H9 (cell line): ENCODE data around the gene ARHGAP24. TPM values are rescaled to one million over a fixed set of nuclear protein-coding genes. Genes with fewer than 3 reads are reported as not detected.

Experiments used
- DNase-seq: peaks from one replicate; pipeline ENCODE4 v3.0.0-alpha.2; 2017
- H2AFZ ChIP-seq: one replicate; pipeline ENCODE4 v1.6.1; 2013; ENCODE audit warnings: mild to moderate bottlenecking, low read length, control low read depth, moderate library complexity
- H2AK5ac ChIP-seq: 2 replicates; pipeline ENCODE4 v1.6.1; 2013; ENCODE audit warnings: low read length, control low read depth, mixed read lengths; ENCODE audit not compliant: insufficient read length
- H2BK120ac ChIP-seq: one replicate; pipeline ENCODE4 v1.6.1; 2013; ENCODE audit warnings: low read depth, mild to moderate bottlenecking, low read length, control low read depth, inconsistent platforms; ENCODE audit not compliant: poor library complexity, severe bottlenecking
- H2BK12ac ChIP-seq: 2 replicates; pipeline ENCODE4 v1.6.1; 2013; ENCODE audit warnings: low read length, control low read depth, mixed read lengths, low read depth; ENCODE audit not compliant: insufficient read length
- H2BK15ac ChIP-seq: 2 replicates; pipeline ENCODE4 v1.6.1; 2013; ENCODE audit warnings: low read depth, low read length, control low read depth
- H2BK20ac ChIP-seq: one replicate; pipeline ENCODE4 v1.6.1; 2013; ENCODE audit warnings: low read depth, mild to moderate bottlenecking, low read length, control low read depth, inconsistent platforms; ENCODE audit not compliant: poor library complexity, severe bottlenecking
- H2BK5ac ChIP-seq: 2 replicates; pipeline ENCODE4 v1.6.1; 2013; ENCODE audit warnings: low read length, control low read depth, mixed read lengths; ENCODE audit not compliant: insufficient read length
- H3K14ac ChIP-seq: 2 replicates; pipeline ENCODE4 v1.6.1; 2013; ENCODE audit warnings: low read length, control low read depth; ENCODE audit not compliant: insufficient read depth
- H3K18ac ChIP-seq: 2 replicates; pipeline ENCODE4 v1.6.1; 2013; ENCODE audit warnings: low read depth, mild to moderate bottlenecking, mixed read lengths, low read length, control low read depth; ENCODE audit not compliant: insufficient read length
- H3K23ac ChIP-seq: 2 replicates; pipeline ENCODE4 v1.6.1; 2013; ENCODE audit warnings: low read length, control low read depth, mixed read lengths, low read depth; ENCODE audit not compliant: insufficient read length
- H3K23me2 ChIP-seq: 2 replicates; pipeline ENCODE4 v1.6.1; 2013; ENCODE audit warnings: low read depth, mild to moderate bottlenecking, mixed read lengths, low read length, control low read depth; ENCODE audit not compliant: insufficient read length, poor library complexity, severe bottlenecking
- H3K27ac ChIP-seq: 2 replicates; pipeline ENCODE4 v1.5.1; 2013; ENCODE audit warnings: low read length, control low read depth, mixed read lengths, low read depth; ENCODE audit not compliant: insufficient read length
- H3K27me3 ChIP-seq: 2 replicates; pipeline ENCODE4 v1.6.1; 2013; ENCODE audit warnings: low read length, control low read depth, inconsistent platforms; ENCODE audit not compliant: insufficient read depth
- H3K4ac ChIP-seq: 2 replicates; pipeline ENCODE4 v1.6.1; 2013; ENCODE audit warnings: low read depth, mild to moderate bottlenecking, control low read depth, inconsistent platforms, low read length, moderate library complexity
- H3K4me1 ChIP-seq: 2 replicates; pipeline ENCODE4 v1.6.1; 2013; ENCODE audit warnings: low read length, control low read depth, inconsistent platforms; ENCODE audit not compliant: insufficient read depth
- H3K4me2 ChIP-seq: 2 replicates; pipeline ENCODE4 v1.6.1; 2013; ENCODE audit warnings: low read length, control low read depth, mixed read lengths; ENCODE audit not compliant: insufficient read length, insufficient read depth
- H3K56ac ChIP-seq: 2 replicates; pipeline ENCODE4 v1.6.1; 2013; ENCODE audit warnings: low read depth, mild to moderate bottlenecking, mixed read lengths, low read length, control low read depth; ENCODE audit not compliant: insufficient read length
- H3K79me1 ChIP-seq: 2 replicates; pipeline ENCODE4 v1.6.1; 2013; ENCODE audit warnings: low read depth, mild to moderate bottlenecking, moderate library complexity, low read length, control low read depth, inconsistent platforms; ENCODE audit not compliant: insufficient read depth, poor library complexity, severe bottlenecking
- H3K79me2 ChIP-seq: 2 replicates; pipeline ENCODE4 v1.6.1; 2013; ENCODE audit warnings: low read length, control low read depth, inconsistent platforms; ENCODE audit not compliant: insufficient read depth
- H3K9ac ChIP-seq: 2 replicates; pipeline ENCODE4 v1.6.1; 2013; ENCODE audit warnings: low read length, control low read depth, mixed read lengths; ENCODE audit not compliant: insufficient read length; ENCODE audit errors: extremely low read depth
- H3K9me3 ChIP-seq: one replicate; pipeline ENCODE4 v1.6.1; 2013; ENCODE audit warnings: low read depth, low read length, inconsistent platforms; ENCODE audit not compliant: control insufficient read depth
- H3T11ph ChIP-seq: one replicate; pipeline ENCODE4 v1.6.1; 2013; ENCODE audit warnings: mild to moderate bottlenecking, low read length, control low read depth, inconsistent platforms
- H4K20me1 ChIP-seq: one replicate; pipeline ENCODE4 v1.6.1; 2013; ENCODE audit not compliant: control insufficient read depth, insufficient read length, insufficient read depth
- H4K5ac ChIP-seq: 2 replicates; pipeline ENCODE4 v1.6.1; 2013; ENCODE audit warnings: low read depth, mild to moderate bottlenecking, mixed read lengths, low read length, control low read depth; ENCODE audit not compliant: insufficient read length
- H4K8ac ChIP-seq: replicated peaks from 2 replicates; pipeline ENCODE4 v1.6.1; 2013; ENCODE audit warnings: low read length, control low read depth, mixed read lengths, low read depth; ENCODE audit not compliant: insufficient read length
- H4K91ac ChIP-seq: 2 replicates; pipeline ENCODE4 v1.6.1; 2013; ENCODE audit warnings: low read depth, mild to moderate bottlenecking, moderate library complexity, mixed read lengths, low read length, control low read depth; ENCODE audit not compliant: insufficient read length
- H3K27ac Mint-ChIP-seq, 3 experiments: 2 replicates in 2 of 3; 3 replicates in 1 of 3; pipeline ENCODE4 v1.8.0; 2020 to 2021; ENCODE audit warnings: mixed read lengths in 3 of 3, mild to moderate bottlenecking in 1 of 3, moderate library complexity in 1 of 3
- H3K27me3 Mint-ChIP-seq: 2 replicates; pipeline ENCODE4 v1.8.0; 2021; ENCODE audit warnings: low read depth, mild to moderate bottlenecking, moderate library complexity, mixed read lengths
- H3K36me3 Mint-ChIP-seq, 3 experiments: 2 replicates in 2 of 3; 3 replicates in 1 of 3; pipeline ENCODE4 v1.8.0; 2020 to 2021; ENCODE audit warnings: low read depth in 3 of 3, mixed read lengths in 3 of 3; ENCODE audit not compliant: insufficient read depth in 1 of 3
- H3K4me1 Mint-ChIP-seq, 2 experiments: 2 replicates each; pipeline ENCODE4 v1.8.0; 2020; ENCODE audit warnings: mixed read lengths in 2 of 2
- H3K4me3 Mint-ChIP-seq, 2 experiments: 2 replicates in 1 of 2; 3 replicates in 1 of 2; pipeline ENCODE4 v1.8.0; 2020 to 2021; ENCODE audit warnings: mild to moderate bottlenecking in 2 of 2, mixed read lengths in 2 of 2, moderate library complexity in 1 of 2
- H3K9me3 Mint-ChIP-seq, 2 experiments: 2 replicates in 1 of 2; 3 replicates in 1 of 2; pipeline ENCODE4 v1.8.0; 2020; ENCODE audit warnings: mild to moderate bottlenecking in 2 of 2, mixed read lengths in 2 of 2, moderate library complexity in 1 of 2
- CTCF ChIP-seq: fragments of 200-600 bp; sonication (generic); conservative IDR thresholded peaks from 3 replicates; pipeline ENCODE4 v1.8.0; 2021; ENCODE audit warnings: antibody characterized with exemption, mild to moderate bottlenecking
- WGBS: extraction: QIAGEN DNeasy Blood & Tissue Kit; methylation state at CpG from one replicate; pipeline ENCODE4 v1.1.7; 2013; ENCODE audit warnings: missing lambda C conversion rate, low lambda C conversion rate, mixed read lengths; ENCODE audit not compliant: insufficient read length; ENCODE audit errors: extremely low coverage; 5-methylcytosine and 5-hydroxymethylcytosine counted together
- total RNA-seq: library from RNA; stranded (reverse); gene quantifications from 2 replicates; pipeline ENCODE4 v1.2.1, GENCODE V29; 2021

Gene ARHGAP24
- total RNA-seq, 1 experiment from 2014 or later = 0.37 TPM

DNA sequence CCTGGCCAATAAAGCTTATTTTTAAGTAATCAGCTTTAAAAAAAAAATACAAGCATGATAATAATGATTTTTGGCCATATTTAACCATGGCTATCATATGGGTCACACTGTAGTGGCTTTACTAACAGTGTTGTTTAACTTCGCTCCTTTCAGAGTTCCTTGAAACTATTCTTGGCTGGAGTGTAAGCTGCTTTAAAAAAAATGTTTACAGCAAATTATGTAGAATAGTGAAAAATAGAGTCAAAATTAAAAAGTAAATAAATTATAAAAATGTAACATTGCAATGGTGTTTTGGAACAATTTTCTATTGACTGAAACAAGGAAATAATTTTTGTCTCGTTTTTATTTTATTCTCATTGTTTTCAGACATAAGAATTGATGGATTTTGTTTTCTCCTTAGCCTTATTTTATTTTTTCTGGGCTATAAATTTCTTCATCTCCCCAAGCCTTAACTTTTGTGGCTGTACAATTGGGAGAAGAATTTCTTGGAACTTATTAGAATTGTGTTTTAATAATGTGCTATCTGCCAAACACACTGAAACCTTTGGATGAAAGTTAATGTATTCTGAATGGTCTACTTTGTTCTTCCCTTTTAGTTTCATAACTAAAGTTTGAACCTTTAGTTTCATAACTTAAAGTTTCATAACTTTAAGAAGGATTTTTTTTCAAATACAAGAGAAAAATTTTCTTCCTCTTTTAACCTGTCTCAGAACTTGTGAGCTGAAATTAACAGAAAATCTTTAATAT, 182.0 kb downstream of the ARHGAP24 start:
- Histone ChIP-seq H3T11ph (no peak overlapping the region), H4K5ac (no peak overlapping the region), H3K79me2 (no peaks in the 10 kb centered on the region), H3K14ac (no peak overlapping the region), H3K9ac (no peak overlapping the region), H2AK5ac (no peak overlapping the region), H3K79me1 (no peaks in the 10 kb centered on the region), H3K4me1 (no peaks in the 10 kb centered on the region), H2BK5ac (no peak overlapping the region), H3K23me2 (no peaks in the 10 kb centered on the region), H3K27me3 (no peaks in the 10 kb centered on the region), H2BK15ac (no peak overlapping the region), H4K8ac (no peak overlapping the region), H3K4ac (no peak overlapping the region), H2BK12ac (no peak overlapping the region), H4K20me1 (no peaks in the 10 kb centered on the region), H2BK20ac (no peak overlapping the region), H3K23ac (no peak overlapping the region), H2AFZ (no peak overlapping the region), H3K56ac (no peak overlapping the region), H3K18ac (no peak overlapping the region), H3K27ac (no peak overlapping the region), H2BK120ac (no peak overlapping the region), H3K9me3 (no peaks in the 10 kb centered on the region), H4K91ac (no peak overlapping the region), H3K4me2 (no peak overlapping the region)
- no peaks in the 10 kb centered on the region for H3K27me3 Mint-ChIP-seq
- no peaks in the 10 kb centered on the region for H3K36me3 Mint-ChIP-seq
- WGBS = no CpG with 5 or more reads among the region's 2 CpGs
- no peak overlapping the region for H3K4me3 Mint-ChIP-seq
- H3K27ac Mint-ChIP-seq = no peak overlapping the region
- no peak for TF ChIP-seq CTCF
- no peak for DNase-seq
- H3K4me1 Mint-ChIP-seq = no peaks in the 10 kb centered on the region
- H3K9me3 Mint-ChIP-seq = no peaks in the 10 kb centered on the region
